IPS DF 6.9 (cell line): Measurements from ENCODE around the gene KCNE3.
"Not testable (repeated sequence)": the region's sequence is repeated elsewhere in the genome, so short reads cannot be mapped to it uniquely, and the experiment has no call there.

Experiments used
- DNase-seq: peaks from one replicate; pipeline ENCODE4 v3.0.0-alpha.2; 2013; ENCODE audit warnings: low read depth, low spot score
- H3K27ac ChIP-seq: one replicate; pipeline ENCODE4 v1.5.1; 2013; ENCODE audit warnings: low read length, control low read depth
- H3K27me3 ChIP-seq: 2 replicates; pipeline ENCODE4 v1.6.1; 2013; ENCODE audit warnings: mild to moderate bottlenecking, low read length; ENCODE audit not compliant: control insufficient read depth, insufficient read depth
- H3K36me3 ChIP-seq: 2 replicates; pipeline ENCODE4 v1.6.1; 2013; ENCODE audit warnings: low read length; ENCODE audit not compliant: control insufficient read depth, insufficient read depth
- H3K4me1 ChIP-seq: 2 replicates; pipeline ENCODE4 v1.6.1; 2013; ENCODE audit warnings: low read length; ENCODE audit not compliant: control insufficient read depth, insufficient read depth
- H3K4me3 ChIP-seq: 2 replicates; pipeline ENCODE4 v1.5.1; 2013; ENCODE audit warnings: mild to moderate bottlenecking, low read length
- H3K9me3 ChIP-seq: 2 replicates; pipeline ENCODE4 v1.6.1; 2013; ENCODE audit warnings: low read length, inconsistent platforms; ENCODE audit not compliant: control insufficient read depth, insufficient read depth
- WGBS: extraction: QIAGEN DNeasy Blood & Tissue Kit; methylation state at CpG from one replicate; pipeline ENCODE4 v1.1.7; 2013; ENCODE audit warnings: mixed read lengths, missing lambda C conversion rate; ENCODE audit not compliant: insufficient read length, insufficient coverage; 5-methylcytosine and 5-hydroxymethylcytosine counted together

KCNE3 gene

DNA sequence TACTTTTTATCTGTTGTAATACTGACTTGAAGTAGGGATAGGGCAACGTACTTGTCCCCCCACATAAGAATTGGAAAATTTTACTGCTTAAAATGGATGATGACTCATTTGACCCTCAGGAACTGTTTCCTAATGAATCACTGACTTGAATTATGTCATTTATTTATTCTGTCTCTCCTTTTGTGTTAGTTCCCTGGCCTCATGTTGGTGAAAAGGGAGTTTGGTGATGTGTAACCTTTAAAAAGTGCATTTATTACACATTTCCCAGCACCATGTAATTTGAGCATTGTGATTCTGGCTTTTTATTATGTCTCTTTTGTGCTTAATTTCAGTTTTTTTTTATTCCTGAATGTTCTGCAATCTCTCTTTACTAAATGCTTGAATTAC is 48.8 kb downstream of the KCNE3 start:
- DNase-seq, result no peak
- Histone ChIP-seq H3K4me1 (no peaks in the 10 kb centered on the region), H3K27me3 (no peaks in the 10 kb centered on the region), H3K4me3 (no peak overlapping the region), H3K36me3 (no peaks in the 10 kb centered on the region), H3K9me3 (no peaks in the 10 kb centered on the region), H3K27ac (no peak overlapping the region)
- WGBS, result no CpG with 5 or more reads among the region's 1 CpG

DNA sequence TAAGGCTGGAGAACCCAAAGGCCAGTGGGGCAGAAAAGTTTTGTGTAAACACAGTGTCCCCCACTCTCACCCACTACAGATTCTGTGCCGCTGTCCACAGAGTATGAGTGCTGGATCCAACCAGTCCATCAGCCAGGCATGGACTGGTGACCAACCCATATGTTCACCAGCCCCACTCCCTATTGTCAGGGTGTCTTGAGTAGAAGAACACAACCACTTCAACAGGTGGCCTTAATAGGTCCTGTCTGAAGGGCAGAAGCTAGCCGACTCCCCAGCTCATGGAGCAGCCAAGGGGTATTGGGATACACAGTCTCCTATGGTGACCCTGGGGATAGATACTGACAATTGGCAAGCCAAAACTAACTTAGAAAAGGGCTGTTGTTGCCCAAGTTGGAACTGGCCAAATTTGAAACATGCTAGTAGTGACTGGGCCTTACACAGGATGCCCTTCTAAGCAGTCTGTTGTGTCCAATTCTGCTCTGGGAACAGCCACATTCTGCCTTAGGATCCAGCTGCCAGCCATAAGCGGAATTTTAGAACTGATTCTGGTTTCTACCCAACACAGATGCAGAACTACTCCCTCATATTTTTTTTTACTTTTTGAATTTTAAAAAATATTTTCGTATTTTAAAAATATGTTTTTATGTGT is 49.4 kb downstream of the KCNE3 start:
- no peak for DNase-seq
- H3K9me3 ChIP-seq, result no peaks in the 10 kb centered on the region
- no peaks in the 10 kb centered on the region for H3K36me3 ChIP-seq
- 100% methylated on average over 1 of the region's 4 CpGs for WGBS
- H3K27ac ChIP-seq, result no peak overlapping the region
- no peak overlapping the region for H3K4me3 ChIP-seq
- no peaks in the 10 kb centered on the region for H3K27me3 ChIP-seq
- H3K4me1 ChIP-seq, result no peaks in the 10 kb centered on the region

DNA sequence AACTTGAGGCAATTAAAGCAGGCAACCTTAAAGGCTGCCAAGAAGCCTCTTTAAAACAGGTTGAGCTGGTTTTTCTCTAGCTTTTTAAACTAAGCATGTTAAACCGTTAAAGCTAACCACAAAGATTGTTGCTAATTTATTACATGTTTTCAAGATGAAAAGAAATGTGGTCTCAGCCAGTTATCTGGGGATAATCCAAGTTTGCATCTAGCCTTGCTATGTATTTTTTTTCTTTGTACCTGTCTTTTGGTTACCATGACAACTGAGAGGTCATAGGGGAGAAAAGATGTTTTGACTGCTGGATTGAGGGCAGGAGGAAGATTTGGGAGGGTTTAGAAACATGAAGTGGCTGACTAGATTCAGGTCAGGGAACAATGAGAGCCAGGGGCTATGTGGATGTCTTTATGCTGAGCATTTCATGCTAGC is 50.0 kb downstream of the KCNE3 start:
- no CpG with 5 or more reads among the region's 1 CpG for WGBS
- no peak for DNase-seq
- H3K27ac ChIP-seq, result no peak overlapping the region
- H3K27me3 ChIP-seq, result no peaks in the 10 kb centered on the region
- H3K36me3 ChIP-seq, result no peaks in the 10 kb centered on the region
- H3K9me3 ChIP-seq, result no peaks in the 10 kb centered on the region
- no peak overlapping the region for H3K4me3 ChIP-seq
- H3K4me1 ChIP-seq, result 0 out of 2 replicates have a peak, but pooled peaks cover 1% of the 10 kb centered on the region

DNA sequence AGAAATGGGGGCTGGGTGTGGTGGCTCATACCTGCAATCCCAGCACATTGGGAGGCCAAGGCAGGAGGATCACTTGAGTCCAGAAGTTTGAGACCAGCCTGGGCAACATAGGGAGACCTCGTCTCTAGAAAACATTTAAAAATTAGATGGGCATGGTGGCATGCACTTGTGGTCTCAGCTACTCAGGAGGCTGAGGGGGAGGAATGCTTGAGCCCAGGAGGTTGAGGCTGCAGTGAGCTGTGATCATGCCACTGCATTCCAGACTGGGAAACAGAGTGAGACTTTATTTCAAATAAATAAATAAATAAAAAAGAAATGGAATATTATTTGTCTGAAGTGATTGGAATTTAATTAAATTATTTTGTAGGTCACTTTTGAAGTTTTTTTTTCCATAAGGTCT is 50.4 kb downstream of the KCNE3 start:
- H3K4me1 ChIP-seq, H3K9me3 ChIP-seq, H3K27me3 ChIP-seq, H3K27ac ChIP-seq, H3K36me3 ChIP-seq, H3K4me3 ChIP-seq, DNase-seq: not testable (repeated sequence)
- no CpG with 5 or more reads among the region's 1 CpG for WGBS

DNA sequence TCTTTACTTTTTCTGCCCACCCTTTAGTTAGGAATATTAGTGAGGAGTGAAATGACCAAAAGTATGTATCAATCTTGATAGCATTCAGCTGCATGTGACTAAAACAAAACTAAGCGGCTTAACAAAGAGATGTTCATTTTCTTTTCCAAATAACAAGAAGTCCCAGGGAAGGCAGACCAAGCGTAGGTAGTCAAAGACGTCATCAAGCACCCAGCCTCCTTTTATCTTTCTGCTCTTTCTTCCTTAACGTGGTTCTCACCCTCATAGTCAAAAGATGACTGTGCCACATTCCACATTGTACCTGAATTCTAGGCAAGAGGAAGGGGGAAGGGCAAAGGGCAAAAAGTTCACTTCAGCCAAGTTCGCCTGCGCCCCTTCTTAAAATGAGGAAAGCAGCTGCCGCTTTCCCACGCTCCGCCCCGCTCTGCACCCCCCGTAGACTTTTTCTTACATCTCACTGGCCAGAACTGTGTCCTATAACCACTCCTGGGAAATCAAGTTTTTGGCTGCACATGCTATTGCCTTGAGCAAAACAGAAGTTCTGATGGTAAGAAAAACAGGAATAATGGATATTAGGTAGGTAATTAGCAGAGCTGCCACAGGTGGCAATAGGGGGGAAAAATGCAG is 54.5 kb downstream of the KCNE3 start:
- no CpG with 5 or more reads among the region's 11 CpGs for WGBS

DNA sequence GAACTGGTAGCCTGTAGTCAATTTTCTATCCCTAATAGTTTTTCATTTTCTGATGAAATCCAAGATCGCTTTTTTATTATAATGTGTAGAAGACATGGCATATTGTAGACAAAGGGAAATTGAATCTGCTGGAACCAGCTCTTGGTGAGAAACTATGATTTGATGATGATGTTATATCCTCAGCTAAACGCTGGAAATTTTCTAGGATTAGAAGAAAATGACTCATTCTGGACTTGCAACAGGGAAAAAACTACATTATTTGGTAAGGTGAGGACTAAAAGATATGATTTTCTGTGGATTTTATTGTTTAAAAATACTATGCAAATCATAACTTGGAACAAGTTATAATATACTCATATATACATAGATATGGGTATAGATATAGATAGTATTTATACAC is 55.0 kb downstream of the KCNE3 start:
- no peaks in the 10 kb centered on the region for H3K9me3 ChIP-seq
- no peak overlapping the region for H3K27ac ChIP-seq
- H3K4me3 ChIP-seq, result no peak overlapping the region
- no peak for DNase-seq
- H3K27me3 ChIP-seq, result no peaks in the 10 kb centered on the region
- WGBS, result no CpG with 5 or more reads among the region's 2 CpGs
- H3K36me3 ChIP-seq, result no peaks in the 10 kb centered on the region
- H3K4me1 ChIP-seq, result 0 out of 2 replicates have a peak, but pooled peaks cover 1% of the 10 kb centered on the region

More for the DNA sequence above, 54.5 kb downstream of the KCNE3 start:
- DNase-seq, result no peak
- Histone ChIP-seq H3K4me3 (no peak overlapping the region), H3K27me3 (no peaks in the 10 kb centered on the region), H3K9me3 (no peaks in the 10 kb centered on the region), H3K4me1 (0 out of 2 replicates have a peak, but pooled peaks cover 1% of the 10 kb centered on the region), H3K36me3 (no peaks in the 10 kb centered on the region), H3K27ac (no peak overlapping the region)

DNA sequence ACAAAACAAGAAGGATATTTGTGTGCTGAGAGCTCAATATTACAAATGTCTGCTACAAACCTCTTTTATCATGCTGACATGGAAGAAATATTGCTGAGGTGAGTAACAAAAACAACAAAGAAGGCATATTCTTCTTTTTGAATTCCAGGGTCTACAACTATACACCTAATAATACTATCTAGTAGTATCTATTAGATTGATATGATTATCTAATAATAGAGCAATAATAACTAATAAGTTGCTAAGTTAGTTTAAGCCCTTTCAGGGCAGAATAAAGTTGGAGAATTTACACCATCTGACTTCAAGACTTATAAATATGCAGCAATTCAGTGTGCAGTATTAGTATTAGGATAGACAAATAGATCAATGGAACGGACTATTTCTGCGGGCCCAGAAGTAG is 57.7 kb downstream of the KCNE3 start:
- DNase-seq, result no peak
- H3K9me3 ChIP-seq, result no peaks in the 10 kb centered on the region
- no peaks in the 10 kb centered on the region for H3K36me3 ChIP-seq
- no CpG with 5 or more reads among the region's 2 CpGs for WGBS
- H3K27me3 ChIP-seq, result no peaks in the 10 kb centered on the region
- no peak overlapping the region for H3K27ac ChIP-seq
- H3K4me1 ChIP-seq, result 0 out of 2 replicates have a peak, but pooled peaks cover 1% of the 10 kb centered on the region
- H3K4me3 ChIP-seq, result no peak overlapping the region
